ENCODE data around the gene IQSEC1.

IQSEC1 gene

DNA sequence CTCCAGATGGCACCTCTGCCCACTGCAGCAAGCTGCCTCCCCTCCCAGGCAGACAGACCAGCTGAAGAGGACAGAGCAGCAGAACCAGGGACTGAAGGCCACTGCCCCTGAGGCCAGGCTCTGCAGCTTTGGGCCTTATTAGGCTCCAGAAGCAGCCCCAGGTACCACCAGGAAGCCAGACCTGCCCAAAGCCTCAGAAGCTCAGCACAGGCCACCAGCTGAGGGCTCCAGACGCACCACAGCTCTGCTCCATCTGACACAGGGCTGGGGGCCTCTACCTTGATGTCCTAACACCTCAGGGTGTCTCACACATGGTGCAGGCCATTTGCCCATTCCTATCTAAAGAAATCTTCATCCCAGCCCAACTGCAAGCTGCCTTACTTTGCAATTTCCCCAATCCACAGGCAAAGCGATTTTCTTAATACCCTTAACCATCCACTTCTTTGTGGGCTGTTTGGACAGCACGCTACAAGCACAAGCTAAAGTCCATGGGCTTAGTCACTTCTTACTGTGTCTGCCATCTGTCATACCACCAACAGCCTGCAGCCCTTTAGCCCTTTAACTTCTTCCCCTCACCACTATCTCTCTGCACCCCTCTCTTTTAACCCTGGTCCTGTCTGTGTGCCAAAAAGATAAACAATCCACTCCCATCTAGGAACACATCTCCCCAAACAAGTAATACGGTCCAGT lies 112.1 kb downstream of the IQSEC1 start:
- in situ Hi-C loops (cut with HindIII; ENCODE audit: low sequenced_read_pairs), result no loop called here

GRCh38 chr3:12960497-12960896 lies 112.7 kb downstream of the IQSEC1 start:
- in situ Hi-C loops (cut with HindIII; ENCODE audit: low sequenced_read_pairs), result no loop called here

- in situ Hi-C loops (cut with HindIII; ENCODE audit: low sequenced_read_pairs), result no loop called here
Observed at GRCh38 chr3:12959838-12960378, 113.3 kb downstream of the IQSEC1 start.

GRCh38 chr3:12959410-12959809 lies 113.8 kb downstream of the IQSEC1 start:
- in situ Hi-C loops (cut with HindIII; ENCODE audit: low sequenced_read_pairs), result no loop called here

DNA sequence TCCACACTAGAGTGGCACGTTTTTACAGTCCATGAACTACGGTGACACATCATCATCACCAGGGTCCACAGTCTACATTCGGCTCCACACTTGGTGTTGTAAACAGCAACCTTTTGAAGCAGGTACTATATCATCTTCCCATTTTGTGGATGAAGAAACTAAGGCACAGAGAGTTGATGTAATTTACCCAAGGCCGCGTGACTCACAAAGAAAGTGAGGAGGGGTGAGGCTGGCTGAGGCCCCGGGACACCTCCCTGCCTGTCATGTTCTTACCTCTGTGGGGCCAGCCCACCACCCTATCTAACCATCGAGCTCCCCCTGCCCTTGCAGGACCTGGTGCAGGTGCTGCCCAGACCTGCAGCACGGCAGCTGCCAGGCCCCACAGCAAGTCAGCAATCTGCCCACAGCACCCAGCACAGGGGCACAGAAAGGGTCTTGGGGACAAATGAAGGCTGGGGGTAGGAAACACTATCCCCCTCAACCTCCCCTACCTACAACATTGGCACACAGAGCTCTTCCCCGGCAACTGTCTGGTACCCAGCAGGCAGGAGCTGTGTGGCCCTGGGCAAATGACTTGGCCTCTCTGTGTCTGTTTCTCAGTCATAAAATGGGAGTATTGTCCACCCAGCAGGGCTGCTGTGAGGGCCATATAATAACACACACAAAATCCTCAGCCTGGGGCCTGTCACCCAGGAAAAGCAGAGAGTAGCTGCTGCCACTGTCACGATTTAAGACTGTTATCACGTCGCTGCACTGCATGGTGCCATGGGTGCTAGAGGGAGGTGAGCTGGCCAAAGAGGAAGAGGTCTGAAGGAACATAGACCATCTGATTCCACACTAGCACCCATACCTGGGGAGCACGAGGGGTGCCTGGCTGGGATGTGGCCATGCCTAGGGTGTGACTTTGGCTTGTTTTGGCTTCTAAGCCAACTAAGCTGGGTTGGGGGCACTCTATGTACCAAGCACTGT lies 115.1 kb downstream of the IQSEC1 start:
- in situ Hi-C loops (cut with HindIII; ENCODE audit: low sequenced_read_pairs), result no loop called here

GRCh38 chr3:12957339-12957738 lies 115.9 kb downstream of the IQSEC1 start:
- in situ Hi-C loops (cut with HindIII; ENCODE audit: low sequenced_read_pairs), result no loop called here

- in situ Hi-C loops (cut with HindIII; ENCODE audit: low sequenced_read_pairs), result no loop called here
Observed at GRCh38 chr3:12956316-12956660, 116.9 kb downstream of the IQSEC1 start.

DNA sequence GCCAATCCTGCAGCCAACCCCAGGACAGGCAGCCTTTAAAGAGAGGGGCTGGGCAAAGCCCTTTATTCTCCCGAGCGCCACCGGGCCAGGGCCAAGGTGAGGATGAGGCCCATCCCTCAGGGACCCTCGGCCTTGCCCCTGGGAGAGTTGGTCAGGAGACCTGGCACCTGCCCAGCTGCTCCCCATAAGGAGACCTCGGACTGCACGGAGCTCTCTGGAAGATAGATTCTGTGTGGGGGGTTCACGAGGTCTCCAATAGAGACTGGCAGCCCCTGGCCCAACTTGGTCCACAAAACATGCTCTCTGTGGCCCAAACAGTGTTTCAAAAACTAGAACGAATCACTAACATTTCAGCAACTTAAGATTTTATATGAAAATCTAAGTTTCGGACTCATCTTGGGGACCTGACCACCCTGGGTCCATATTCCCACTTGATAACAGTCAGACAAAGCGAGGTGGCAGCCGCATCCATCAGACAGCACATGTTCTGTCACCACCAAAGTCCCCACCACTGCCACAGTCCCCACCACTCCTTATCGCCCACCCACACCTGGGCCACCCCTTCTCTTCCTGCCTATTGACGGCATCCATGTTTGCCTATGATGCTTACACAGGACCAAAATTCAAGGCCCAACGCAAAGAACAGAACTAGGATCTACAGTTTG lies 117.4 kb downstream of the IQSEC1 start:
- in situ Hi-C loops (cut with HindIII; ENCODE audit: low sequenced_read_pairs), result no loop called here

DNA sequence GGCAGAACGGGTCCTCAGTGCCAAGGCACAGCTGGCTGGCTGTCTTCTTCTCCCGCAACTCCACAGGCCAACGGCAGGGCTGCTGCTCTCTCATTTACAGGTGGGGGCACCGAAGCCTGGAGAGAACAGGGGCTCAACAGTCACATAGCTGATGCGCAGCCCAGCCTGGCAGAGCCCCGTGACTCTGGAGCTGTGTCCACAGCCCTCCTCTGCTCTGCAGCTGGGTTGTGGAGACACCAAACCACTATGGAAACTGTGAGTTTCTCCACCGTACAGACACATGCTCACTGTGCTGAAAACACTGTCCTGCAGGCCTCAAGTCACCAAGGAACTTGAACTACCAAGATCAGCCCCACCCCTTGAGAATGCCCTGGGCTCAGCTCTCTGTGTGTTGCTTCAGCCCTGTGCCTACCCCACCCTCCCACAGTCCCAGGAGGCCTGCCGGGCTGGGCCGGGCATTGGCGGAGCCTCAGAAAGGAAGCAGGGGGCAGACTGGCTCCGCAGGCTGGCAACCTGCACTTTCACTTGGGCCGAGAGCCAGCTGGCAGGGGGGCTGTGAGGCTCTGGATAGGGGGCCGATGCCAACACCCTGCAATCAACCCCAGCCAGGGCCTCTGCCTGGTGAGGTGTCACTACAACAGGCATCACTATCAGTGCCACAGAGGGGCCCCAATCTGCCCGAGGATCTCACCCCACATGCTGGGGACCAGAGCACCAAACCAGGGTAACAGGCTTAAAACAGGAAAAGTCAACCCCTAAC lies 118.2 kb downstream of the IQSEC1 start:
- in situ Hi-C loops (cut with HindIII; ENCODE audit: low sequenced_read_pairs), result no loop called here

DNA sequence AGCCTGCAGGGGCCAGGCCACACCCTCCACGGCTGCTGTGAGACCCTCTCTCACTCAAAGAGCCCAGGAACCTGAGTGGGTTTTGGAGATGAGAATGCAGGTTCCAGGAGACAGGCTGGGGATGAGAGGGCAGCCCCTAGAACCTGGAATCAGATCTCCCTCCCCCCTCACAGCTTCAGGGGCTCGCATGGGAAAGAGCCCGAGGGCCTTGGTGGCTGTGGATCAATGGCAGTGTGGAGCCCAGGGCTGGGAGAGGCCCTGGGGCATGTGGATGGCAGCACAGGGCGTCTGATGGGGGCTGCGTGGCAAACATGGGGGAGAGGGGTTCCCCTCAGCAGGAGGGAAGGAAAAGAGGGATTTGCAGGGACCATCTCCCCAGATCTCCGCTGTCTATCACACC lies 119.0 kb downstream of the IQSEC1 start:
- in situ Hi-C loops (cut with HindIII; ENCODE audit: low sequenced_read_pairs), result no loop called here

DNA sequence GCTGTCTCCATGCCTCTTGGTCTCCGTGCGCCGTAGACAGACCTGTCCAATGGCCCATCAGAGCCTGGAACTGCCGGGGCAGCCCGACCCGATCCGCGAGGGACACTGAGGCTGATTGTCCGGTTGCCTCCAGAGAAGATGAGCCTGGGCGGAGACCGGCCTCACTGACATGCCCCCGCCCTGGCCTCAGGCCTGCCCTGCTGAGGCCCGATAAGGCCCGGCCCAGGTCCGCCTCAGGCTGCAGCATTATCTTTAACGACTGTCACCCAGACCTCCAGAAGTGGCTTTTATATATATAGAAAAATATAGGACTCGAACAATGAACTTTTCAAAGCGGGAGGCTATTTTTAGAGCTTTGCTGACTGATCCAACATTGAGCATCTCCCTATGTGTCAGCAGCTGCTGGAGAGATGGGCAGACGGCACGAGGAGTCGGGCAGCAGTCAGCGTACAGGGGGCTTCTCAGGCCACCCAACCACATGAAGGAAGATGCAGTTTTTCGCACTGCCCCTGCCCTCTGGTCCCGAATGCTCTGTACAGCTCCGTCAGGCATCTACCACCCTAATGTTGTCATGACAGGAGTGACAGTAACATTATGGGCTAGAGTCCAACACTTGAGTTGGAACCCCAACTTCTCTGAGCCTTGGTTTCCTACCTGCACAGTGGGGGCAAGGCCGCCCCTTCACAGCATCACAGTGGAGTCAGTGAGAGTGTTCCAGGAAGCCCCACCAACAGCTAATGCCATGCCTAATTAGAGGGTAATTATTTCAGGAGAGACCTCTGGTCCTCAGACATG lies 119.8 kb downstream of the IQSEC1 start:
- in situ Hi-C loops (cut with HindIII; ENCODE audit: low sequenced_read_pairs), result no loop called here

- in situ Hi-C loops (cut with HindIII; ENCODE audit: low sequenced_read_pairs), result no loop called here
Observed at GRCh38 chr3:12952343-12953200, 120.7 kb downstream of the IQSEC1 start.

GRCh38 chr3:12948891-12949711 lies 124.1 kb downstream of the IQSEC1 start:
- in situ Hi-C loops (cut with HindIII; ENCODE audit: low sequenced_read_pairs), result no loop called here

GRCh38 chr3:12948371-12948770 lies 124.9 kb downstream of the IQSEC1 start:
- in situ Hi-C loops (cut with HindIII; ENCODE audit: low sequenced_read_pairs), result no loop called here

DNA sequence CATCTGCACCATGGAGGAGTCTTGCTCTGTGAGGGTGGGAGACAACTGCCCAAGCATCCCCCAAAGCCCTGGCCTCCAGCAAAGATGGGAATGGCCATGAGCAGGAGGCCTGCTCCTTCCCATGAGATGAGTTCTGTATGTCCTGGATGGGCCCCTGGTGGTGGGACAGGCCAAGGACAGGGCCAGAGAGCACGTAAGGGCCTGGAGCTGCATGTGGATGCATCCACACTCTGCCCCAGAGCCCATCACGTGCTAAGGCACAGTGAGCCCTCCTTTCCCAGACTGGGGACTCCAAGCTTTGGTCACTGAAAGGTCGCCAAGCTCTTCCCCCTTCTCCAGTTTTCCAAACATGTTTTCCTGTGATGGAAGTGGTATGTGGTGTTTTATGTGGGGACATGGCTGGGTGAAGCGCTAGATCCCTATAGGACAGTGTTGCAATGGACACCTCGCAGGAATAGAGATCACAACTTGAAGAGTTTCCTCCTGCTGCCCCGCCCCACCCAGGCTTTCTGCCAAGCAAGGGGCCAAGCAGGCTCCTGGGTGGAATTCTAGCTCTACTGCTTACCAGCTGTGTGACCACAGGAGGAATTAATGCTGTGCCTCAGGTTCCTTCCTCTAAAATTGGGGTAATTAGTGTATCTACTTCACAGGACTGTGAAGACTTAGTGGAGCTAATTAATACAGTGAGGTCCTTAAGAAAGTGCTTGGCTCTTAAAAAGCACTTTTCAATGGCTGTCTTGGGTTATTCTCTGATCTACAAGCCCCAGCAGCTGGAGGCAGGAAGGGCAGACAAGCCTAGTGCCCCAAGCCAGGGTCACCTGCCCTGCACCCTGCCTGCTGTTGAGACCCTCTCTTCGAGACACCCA lies 125.5 kb downstream of the IQSEC1 start:
- in situ Hi-C loops (cut with HindIII; ENCODE audit: low sequenced_read_pairs), result no loop called here

DNA sequence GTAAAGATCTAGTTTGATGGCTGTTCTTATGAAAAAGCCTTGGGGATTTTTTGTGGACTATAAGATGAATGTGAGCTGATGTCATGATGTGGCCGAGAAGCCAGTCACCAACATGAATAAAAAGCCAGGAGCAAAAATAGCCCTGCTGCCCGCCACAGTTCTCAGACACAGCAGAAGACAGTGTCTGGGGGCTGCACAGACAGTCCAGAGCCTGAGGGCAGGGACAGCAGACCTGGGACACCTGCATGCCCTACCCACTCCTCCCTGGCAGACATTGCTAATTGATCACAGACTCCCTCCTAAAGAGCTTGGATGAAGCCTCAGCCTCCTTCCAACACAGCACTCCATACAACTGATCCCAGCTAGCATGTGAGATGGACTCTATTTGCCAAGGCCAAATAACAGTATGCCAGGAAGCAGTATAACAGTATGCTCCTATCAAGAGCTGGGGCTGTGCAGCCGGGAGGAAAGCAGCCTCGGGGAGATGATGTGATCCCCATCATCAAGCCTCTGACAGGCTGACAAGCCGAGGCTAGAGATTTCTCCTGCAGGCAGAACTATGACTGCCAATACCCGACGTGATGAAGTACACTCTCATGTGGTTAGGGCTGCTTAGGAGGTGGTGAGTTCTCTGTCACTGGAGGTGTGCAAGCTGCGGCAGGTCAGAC lies 126.4 kb downstream of the IQSEC1 start:
- in situ Hi-C loops (cut with HindIII; ENCODE audit: low sequenced_read_pairs), result no loop called here

DNA sequence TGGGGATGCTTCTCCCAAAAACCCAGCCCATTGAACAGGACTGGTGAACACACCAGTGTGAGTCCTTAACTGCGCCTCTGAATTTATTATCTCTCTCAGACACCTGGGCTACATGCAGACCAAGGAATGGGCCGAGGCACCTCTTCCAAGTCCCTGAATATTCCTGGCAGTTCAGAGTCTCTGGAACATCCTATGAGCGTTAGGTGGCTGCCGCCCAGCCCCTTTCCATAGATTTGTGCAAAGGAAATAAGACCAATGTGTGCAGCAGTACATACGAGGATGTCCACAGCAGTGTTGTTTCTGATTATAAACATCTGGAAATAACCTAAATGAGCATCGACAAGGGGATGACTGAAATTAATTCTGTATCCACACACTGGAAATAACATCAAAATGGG lies 127.0 kb downstream of the IQSEC1 start:
- in situ Hi-C loops (cut with HindIII; ENCODE audit: low sequenced_read_pairs), result no loop called here
